Measurements from ENCODE around the gene UMAD1.

DNA sequence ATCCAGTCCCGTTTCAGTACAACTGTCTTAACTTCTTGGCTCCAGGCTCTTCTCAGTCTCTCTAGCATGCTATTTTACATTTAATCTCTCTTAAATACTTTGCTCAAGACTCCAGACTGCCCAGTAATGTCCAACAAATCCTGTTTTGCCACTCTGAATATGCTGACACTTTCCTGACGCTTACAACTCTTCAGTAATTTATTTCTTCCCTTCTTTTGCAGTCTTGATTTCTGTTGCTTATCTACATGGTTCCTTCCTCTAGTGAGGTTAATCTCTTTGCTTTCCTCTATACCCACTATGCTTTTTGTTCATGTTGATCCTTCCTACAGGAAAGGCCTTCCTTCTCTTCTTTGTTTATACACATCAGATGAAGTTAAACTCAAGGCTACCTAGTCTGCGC is 23.7 kb downstream of the UMAD1 start:
- TF ChIP-seq CTCF (conservative IDR thresholded peaks at IDR 0.05; ENCODE audit: low read length): no peak
- no peak for TF ChIP-seq EZH2phosphoT487 (IDR thresholded peaks at IDR 0.05; ENCODE audit: borderline replicate concordance)
